GM13977 (cell line): ENCODE results near the gene CCDC85B.

ENCODE experiments used
- DNase-seq: peaks from one replicate; pipeline ENCODE4 v3.0.0; 2012; ENCODE audit warnings: low spot score
- in situ Hi-C: fragments of 300-500 bp; cut with MboI; formaldehyde crosslinking; loops from one replicate; pipeline ENCODE4 v1.12.0; 2022; ENCODE audit warnings: low sequenced_read_pairs, low pct_unique_long_range_greater_than_20kb, mixed read lengths, inconsistent platforms; ENCODE audit not compliant: unreplicated experiment
- TF ChIP-seq, protein P1 (sequence below): IDR thresholded peaks from 2 replicates; pipeline ENCODE4 v1.5.1; 2012; ENCODE audit warnings: mild to moderate bottlenecking, control low read depth; ENCODE audit not compliant: insufficient read depth; ENCODE audit errors: extremely low read depth, missing control alignments

Gene CCDC85B

DNA sequence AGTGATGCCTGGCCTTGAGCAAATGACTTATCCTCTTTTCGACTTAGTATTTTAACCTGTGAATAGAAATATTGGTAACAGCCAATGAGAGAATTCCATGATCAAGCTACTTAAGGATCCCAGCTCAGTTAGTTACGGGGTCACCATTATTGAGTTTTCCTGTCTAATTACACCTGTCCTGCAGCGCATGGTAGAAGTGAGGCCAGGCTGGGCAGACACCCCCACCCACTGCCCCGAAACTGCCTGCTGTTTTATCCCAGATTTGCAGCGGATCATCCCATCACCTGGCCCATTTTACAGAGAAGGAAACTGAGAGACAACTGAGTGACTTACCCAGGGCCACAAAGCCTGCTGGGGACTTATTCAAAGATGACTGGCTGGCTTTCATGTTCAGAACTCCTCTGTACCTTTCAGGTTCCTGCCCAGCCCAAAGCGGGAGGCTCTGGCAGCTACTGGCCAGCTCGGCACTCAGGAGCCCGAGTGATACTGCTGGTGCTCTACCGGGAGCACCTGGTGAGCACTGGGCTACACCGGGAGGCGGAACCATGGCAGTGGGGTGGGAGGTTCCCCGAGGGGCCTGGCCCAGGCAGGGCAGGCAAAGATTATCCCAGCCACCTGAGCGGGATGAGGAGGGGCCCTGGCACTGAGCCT is 28.8 kb upstream of the CCDC85B start:
- DNase-seq = no peak
- TF ChIP-seq, protein P1, sequence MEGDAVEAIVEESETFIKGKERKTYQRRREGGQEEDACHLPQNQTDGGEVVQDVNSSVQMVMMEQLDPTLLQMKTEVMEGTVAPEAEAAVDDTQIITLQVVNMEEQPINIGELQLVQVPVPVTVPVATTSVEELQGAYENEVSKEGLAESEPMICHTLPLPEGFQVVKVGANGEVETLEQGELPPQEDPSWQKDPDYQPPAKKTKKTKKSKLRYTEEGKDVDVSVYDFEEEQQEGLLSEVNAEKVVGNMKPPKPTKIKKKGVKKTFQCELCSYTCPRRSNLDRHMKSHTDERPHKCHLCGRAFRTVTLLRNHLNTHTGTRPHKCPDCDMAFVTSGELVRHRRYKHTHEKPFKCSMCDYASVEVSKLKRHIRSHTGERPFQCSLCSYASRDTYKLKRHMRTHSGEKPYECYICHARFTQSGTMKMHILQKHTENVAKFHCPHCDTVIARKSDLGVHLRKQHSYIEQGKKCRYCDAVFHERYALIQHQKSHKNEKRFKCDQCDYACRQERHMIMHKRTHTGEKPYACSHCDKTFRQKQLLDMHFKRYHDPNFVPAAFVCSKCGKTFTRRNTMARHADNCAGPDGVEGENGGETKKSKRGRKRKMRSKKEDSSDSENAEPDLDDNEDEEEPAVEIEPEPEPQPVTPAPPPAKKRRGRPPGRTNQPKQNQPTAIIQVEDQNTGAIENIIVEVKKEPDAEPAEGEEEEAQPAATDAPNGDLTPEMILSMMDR = no peak
- in situ Hi-C loops = no loop called here

DNA sequence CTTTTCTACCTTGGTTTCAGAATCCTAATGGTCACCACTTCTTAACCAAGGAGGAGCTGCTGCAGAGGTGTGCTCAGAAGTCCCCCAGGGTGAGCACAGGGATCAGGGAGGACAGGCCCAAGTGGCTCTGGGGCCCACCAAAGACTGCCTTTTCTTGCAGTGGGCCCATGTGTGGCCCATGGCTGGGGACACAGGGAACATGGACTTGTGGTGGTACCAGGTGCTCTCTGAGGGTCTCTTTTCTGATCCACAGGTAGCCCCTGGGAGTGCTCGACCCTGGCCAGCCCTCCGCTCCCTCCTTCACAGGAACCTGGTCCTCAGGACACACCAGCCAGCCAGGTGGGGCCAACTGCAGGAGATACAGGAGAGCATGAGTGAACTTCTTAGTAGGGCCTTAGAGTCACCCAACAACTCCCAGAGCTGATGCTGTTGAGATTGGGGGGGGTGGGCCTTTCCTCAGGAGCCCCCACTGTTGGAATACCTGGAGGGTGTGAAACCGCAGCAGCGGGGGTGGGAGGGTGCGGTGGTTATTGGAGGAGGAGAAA is 28.2 kb upstream of the CCDC85B start:
- TF ChIP-seq, protein P1 = no peak
- no peak for DNase-seq
- in situ Hi-C loops = no loop called here

DNA sequence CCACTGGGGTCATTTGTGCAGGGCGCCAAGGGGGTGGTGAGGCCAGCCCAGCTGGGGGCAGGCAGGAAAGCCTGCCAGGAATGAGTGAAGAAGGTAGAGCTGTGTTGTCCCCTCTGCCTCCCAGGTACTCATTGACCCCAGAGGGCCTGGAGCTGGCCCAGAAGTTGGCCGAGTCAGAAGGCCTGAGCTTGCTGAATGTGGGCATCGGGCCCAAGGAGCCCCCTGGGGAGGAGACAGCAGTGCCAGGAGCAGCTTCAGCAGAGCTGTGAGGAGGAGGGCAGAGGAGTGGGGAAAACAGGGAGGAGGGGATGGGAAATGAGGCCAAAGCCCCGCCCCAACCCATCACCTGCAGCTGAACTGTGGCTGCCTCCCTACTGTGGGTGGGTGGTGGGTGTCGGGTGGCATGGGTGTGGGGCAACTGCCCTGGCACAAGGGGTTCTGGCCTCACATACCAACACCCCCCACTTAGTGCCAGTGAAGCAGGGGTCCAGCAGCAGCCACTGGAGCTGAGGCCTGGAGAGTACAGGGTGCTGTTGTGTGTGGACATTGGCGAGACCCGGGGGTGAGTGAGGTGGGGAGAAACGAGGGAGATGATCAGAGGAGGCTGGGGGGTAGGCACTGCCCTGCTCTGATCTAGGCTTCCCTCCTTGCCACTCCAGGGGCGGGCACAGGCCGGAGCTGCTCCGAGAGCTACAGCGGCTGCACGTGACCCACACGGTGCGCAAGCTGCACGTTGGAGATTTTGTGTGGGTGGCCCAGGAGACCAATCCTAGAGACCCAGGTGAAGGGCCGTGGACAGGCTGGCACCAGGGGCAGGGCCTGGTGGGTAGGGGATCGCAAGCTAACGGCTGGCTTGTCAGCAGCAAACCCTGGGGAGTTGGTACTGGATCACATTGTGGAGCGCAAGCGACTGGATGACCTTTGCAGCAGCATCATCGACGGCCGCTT is 27.3 kb upstream of the CCDC85B start:
- in situ Hi-C loops = no loop called here
- TF ChIP-seq, protein P1 = no peak
- no peak for DNase-seq

DNA sequence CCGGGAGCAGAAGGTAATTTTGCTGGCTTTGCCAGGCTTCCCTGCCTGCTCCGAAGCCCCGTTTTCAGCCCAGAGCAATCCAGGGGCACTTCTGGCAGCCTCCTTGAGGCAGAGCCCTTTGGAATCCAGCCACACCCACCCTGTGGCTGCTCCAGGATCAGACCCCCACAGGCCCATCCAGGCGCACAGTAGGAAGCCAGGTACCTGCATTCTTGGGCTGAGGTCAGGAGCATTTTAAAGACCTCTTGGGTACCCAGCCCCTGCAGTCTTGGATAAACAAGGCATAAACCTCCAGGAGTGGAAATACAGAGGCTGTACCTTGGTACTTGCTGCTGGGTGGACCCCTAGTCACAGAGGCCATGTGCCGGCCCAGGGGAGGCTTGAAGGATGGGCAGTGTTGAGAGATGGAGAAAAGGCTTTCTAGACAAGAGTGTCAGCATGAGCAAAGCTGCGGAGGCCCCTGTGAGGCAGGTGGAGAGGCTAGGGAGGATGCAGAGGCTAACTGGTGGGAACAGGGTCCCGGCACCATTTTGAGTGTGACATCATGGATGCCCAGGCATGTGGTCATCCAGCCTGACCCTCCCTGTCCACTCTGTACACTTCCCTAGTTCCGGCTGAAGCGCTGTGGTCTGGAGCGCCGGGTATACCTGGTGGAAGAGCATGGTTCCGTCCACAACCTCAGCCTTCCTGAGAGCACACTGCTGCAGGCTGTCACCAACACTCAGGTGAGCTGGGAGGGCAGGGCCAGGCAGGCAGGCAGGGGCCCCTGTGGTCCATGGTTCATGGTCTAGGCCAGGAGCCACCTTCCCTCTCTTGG is 26.4 kb upstream of the CCDC85B start:
- DNase-seq = no peak
- in situ Hi-C loops = no loop called here

DNA sequence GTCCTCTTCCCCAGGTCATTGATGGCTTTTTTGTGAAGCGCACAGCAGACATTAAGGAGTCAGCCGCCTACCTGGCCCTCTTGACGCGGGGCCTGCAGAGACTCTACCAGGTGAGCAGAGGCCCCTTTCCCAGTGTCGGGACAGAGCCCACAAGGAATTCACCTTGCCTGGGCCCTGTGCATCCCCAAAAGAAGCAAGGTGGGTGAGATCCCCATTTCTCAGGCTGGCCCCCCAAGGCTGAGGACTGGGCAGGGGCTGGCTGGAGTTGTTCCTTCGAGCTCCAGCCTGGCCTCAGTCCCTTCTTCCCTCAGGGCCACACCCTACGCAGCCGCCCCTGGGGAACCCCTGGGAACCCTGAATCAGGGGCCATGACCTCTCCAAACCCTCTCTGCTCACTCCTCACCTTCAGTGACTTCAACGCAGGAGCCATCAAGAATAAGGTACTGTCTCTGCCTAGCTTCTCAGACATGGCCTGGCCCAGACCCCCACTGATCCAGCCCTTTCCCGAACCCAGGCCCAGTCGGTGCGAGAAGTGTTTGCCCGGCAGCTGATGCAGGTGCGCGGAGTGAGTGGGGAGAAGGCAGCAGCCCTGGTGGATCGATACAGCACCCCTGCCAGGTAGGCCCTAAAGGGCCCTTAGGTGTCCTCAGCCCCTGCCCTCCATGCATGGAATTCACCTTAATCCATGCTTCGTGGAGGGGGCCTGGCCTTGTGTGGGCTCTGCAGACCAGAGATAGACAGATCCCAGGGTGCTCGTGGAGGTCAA is 25.6 kb upstream of the CCDC85B start:
- no peak for DNase-seq
- in situ Hi-C loops = no loop called here
- TF ChIP-seq, protein P1 = no peak

More for the DNA sequence above, 26.4 kb upstream of the CCDC85B start:
- TF ChIP-seq, protein P1 = no peak
